ENCODE data around the gene SCGN.

The SCGN gene

GRCh38 chr6:25691894-25692293 lies 39.9 kb downstream of the SCGN start:
- DNase-seq: no peak

- DNase-seq: no peak
These were observed 40.5 kb downstream of the SCGN start for GRCh38 chr6:25692472-25692871.

- no peak for DNase-seq
These were observed 42.4 kb downstream of the SCGN start for GRCh38 chr6:25694366-25694765.

GRCh38 chr6:25695671-25696070 lies 43.7 kb downstream of the SCGN start:
- DNase-seq: no peak

GRCh38 chr6:25697537-25698340 lies 45.7 kb downstream of the SCGN start:
- no peak for DNase-seq

GRCh38 chr6:25698631-25699030 lies 46.6 kb downstream of the SCGN start:
- no peak for DNase-seq

- no peak for DNase-seq
These were observed 47.6 kb downstream of the SCGN start for GRCh38 chr6:25699649-25700048.

GRCh38 chr6:25700761-25701160 lies 48.7 kb downstream of the SCGN start:
- no peak for DNase-seq

GRCh38 chr6:25701807-25702206 lies 49.8 kb downstream of the SCGN start:
- DNase-seq: no peak

GRCh38 chr6:25703005-25703404 lies 51.0 kb downstream of the SCGN start:
- DNase-seq: no peak

GRCh38 chr6:25704001-25704400 lies 52.0 kb downstream of the SCGN start:
- DNase-seq: no peak

- DNase-seq: no peak
These were observed 54.4 kb downstream of the SCGN start for GRCh38 chr6:25706314-25707014.

GRCh38 chr6:25709761-25710160 lies 57.7 kb downstream of the SCGN start:
- no peak for DNase-seq

- no peak for DNase-seq
These were observed 58.3 kb downstream of the SCGN start for GRCh38 chr6:25710287-25710686.

- no peak for DNase-seq
These were observed 61.8 kb downstream of the SCGN start for GRCh38 chr6:25713824-25714223.

- DNase-seq: no peak
These were observed 62.8 kb downstream of the SCGN start for GRCh38 chr6:25714765-25715164.

GRCh38 chr6:25715794-25716193 lies 63.8 kb downstream of the SCGN start:
- DNase-seq: no peak

GRCh38 chr6:25717866-25718740 lies 66.1 kb downstream of the SCGN start:
- peak; percentile 12 to 55 for DNase-seq

- no peak for DNase-seq
These were observed 74.3 kb downstream of the SCGN start for GRCh38 chr6:25726122-25726911.

GRCh38 chr6:25727028-25727427 lies 75.0 kb downstream of the SCGN start:
- DNase-seq: no peak

GRCh38 chr6:25730907-25731306 lies 78.9 kb downstream of the SCGN start:
- no peak for DNase-seq

GRCh38 chr6:25731721-25732120 lies 79.7 kb downstream of the SCGN start:
- DNase-seq: no peak
